Activated T-helper 1 cell treated with Interleukin-2 at 50 U/mL for 16 hours (primary cell): ENCODE results near the gene THRB.

Source experiments
- DNase-seq: peaks from one replicate; pipeline ENCODE4 v3.0.0-alpha.2; 2020; ENCODE audit warnings: low read depth

THRB gene

DNA sequence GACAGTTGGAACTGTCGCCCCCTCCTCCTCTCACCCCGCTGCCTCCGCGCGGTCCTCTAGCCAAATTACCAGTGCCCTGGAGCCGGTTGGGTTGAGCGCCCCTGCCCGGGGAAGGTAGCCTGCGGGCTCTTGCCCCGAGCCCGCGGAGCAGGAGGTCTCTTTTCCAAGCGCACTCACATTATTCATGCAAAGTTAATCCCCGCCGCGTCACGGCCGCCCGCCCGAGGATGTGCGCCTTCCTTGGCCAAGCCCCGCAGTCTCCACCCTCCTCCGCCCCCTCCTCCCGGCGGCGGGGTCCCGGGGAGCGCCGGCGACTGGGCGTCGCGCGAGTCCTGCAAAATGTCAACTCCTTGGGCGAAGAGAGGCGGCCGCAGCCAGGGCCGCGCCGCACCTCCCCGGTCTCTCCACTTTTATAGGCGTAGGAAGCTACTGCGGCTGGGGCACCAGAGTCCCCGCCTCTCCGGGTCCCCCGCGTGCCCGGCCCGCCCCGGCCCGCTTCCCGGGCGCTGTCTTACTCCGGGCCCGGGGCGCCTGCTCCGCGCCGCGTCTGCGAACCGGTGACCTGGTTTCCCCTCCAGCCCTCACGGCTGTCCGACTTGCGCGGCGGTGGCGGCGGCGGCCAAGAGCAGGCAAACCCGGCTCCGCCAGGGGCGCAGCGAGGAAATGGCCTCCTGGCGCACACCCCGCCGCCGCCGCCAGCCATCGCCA lies at the start of gene THRB:
Gene THRB (minus strand): TSS at position 233 of the 708 bp plus-strand sequence.
- DNase-seq = no peak

DNA sequence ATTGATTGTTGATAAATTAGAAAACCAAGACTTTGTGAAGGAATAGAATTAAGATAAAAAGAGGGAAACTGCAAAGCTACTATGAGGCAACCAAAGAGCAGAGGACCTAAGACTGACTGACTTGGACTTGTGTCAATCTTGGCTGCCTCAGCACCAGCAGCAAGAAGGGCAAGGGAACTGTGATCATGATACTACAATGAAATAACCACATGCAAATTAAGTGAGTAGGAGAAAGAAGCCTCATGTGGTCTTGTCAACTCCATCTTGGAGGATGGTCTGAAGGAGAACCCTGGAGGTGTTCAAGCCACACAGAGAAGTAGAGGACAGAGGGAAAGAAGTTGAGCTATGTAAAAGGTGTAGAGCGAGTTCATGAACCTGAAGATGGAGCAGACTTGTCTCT lies 47.3 kb upstream of the THRB start:
- no peak for DNase-seq

GRCh38 chr3:24540821-24541220 lies 46.2 kb upstream of the THRB start:
- DNase-seq = no peak

DNA sequence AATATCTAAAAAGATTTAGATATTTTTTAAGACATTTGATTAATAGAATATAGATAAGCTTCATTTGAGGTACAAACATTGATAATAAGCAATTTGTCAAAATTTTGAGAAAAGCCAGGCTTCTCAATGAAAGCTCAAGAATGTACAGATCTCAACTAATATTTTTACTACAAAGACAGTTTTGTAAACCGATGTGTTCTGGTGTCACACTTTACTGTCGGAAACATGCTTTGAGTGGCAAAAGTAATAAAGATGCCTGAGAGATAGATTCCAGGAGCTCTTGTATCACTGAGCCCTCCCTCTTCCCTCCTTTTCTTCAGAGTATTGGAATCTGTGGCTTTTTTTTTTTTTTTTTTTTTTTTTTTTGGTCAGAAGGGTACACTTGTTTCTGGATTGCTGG lies 45.0 kb upstream of the THRB start:
- DNase-seq = no peak

- DNase-seq = no peak
Measured at GRCh38 chr3:24538891-24539290, 44.2 kb upstream of the THRB start.

DNA sequence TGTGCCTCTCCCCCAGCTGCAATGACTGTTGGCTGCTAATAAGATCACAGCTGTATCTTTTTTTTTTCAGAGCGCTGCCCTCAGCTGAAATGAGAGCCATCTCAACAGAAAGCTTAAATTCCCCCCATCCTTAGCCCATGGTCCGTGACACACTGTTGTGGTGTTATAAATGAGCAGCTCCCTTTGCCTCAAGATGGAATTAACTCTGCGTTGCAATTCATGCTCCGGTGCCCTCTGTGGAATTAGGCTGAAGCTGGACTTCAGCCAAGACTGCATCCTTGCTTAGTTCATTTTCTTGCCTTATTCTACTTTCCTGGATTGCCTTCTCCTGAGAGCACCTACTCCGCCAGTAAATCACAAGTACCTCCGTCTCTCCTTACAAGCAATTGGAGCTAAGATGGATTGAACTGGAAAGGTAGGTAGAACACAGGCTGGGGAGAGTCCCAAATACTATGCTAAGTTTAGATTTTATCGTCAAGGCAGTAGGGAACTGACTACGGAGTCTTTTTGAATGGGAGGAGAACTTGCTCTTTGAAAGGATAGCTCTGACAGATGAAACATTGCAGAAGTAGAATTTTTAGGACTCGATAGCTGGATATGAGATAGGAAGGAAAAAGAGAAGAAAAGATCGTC lies 39.0 kb upstream of the THRB start:
- no peak for DNase-seq

GRCh38 chr3:24530471-24530870 lies 35.8 kb upstream of the THRB start:
- no peak for DNase-seq

DNA sequence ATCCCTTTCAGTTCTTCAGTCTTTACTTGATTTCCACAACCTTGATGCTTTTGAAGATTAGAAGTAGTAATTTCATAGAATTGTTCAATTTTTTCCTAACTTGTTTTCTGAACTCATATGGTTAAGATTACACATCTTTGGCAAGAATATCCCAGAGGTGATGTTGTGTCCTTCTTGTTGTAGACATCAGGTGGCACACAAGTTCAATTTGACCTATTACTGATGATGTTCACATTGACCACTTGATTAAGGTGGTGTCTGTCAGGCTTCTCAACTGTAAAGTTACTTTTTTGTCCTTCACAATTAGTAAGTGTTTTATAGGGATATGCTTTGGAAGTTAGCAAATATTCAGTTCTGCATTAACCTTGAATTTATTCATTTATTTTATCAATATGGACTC lies 34.6 kb upstream of the THRB start:
- DNase-seq = no peak

GRCh38 chr3:24526640-24527212 lies 32.1 kb upstream of the THRB start:
- DNase-seq = no peak

GRCh38 chr3:24525557-24525956 lies 30.9 kb upstream of the THRB start:
- no peak for DNase-seq

- no peak for DNase-seq
Measured at GRCh38 chr3:24525022-24525421, 30.4 kb upstream of the THRB start.

DNA sequence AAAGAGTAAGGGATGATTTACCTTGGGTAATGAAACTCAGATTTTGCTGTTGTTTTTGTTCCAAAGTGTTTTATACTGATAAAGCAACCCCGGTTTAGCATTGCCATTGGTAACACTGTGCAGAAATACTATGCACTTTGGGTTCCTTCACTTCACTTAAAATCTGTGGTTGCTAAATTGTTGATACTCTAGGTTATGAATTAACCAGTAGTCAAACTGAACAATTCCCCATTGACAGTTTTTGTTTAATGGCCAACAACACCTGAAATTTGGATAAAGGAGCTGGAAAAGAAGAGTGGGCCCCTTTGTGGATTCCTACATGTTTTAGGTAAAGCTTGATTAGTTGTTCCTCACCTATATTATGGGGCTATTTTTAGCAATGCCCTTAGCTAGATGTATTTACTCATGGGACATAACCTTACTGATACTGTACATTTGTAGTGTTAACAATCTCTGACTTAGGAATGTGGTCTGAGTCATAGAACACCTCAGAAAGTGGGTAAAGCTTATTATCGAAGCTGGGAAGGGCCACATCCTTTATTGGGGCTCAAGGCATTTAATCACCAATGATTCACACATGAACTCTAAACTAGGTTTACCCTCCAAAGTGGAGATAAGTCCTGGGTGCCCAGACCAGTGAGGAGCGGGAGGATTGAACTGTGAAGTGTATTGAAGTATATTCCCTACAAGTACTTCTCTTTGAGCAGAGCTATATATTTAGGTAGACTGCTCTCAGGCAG lies 29.5 kb upstream of the THRB start:
- no peak for DNase-seq

GRCh38 chr3:24523215-24523614 lies 28.6 kb upstream of the THRB start:
- no peak for DNase-seq

DNA sequence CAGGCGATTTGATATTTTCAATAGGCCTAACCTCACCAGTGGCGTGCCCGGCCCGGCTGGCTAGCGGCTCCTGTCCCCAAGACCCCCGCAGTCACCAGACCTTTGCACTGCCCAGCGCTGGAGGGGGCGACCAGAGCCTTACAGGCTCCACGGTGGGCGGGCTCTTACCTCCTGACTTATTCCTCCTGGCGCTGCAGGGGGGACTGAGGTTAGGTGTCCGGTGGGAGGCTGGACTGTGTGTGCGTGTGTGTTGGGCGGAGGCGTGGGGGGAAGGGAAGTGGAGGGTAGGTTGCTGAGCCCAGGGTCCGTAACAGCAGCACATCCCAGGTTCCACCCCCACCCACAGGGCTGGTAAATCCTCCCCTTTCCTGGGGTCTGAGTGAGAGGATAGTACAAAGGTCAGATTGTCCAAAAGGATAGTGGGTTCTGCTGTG lies 27.5 kb upstream of the THRB start:
- no peak for DNase-seq

DNA sequence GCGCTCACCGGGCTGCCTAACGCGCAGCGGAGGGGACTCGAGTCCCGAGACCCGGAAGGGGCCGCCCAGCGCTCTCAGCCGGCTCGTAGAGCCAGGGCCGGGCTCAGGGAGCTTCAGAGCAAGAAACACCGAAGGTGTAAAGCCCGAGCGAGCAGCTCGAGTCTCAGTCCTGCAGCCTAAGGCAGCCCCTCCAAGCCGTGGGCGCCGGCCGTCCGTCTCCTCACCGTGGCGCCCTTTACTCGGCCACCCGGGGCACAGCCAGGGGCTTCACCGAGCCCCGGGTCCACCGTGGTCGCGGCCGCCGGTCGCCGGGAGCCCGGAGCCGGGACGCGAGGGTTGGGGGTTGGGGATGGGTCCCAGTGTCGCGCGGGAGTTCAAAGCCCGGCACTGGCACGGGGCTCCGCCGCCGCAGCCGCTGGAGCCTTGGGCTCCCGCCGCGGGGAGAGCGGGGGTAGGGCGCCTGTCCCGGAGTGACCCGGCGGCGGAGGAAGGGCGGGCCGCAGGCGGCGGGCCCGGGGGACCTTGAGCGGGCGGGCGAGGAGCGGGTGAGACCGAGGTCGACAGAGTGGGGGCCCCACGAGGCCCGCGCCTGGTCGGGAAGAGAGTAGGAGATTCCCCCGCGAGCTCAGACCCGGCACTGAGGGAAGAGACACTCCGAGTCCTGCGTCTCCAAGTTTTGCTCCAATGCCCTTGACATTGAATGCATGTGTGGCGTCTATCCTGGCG lies 26.9 kb upstream of the THRB start:
- no peak for DNase-seq

- DNase-seq = no peak
Measured at GRCh38 chr3:24520976-24521419, 26.3 kb upstream of the THRB start.

GRCh38 chr3:24520101-24520495 lies 25.4 kb upstream of the THRB start:
- no peak for DNase-seq

- no peak for DNase-seq
Measured at GRCh38 chr3:24519368-24520100, 24.9 kb upstream of the THRB start.

- no peak for DNase-seq
Measured at GRCh38 chr3:24518990-24519367, 24.3 kb upstream of the THRB start.

DNA sequence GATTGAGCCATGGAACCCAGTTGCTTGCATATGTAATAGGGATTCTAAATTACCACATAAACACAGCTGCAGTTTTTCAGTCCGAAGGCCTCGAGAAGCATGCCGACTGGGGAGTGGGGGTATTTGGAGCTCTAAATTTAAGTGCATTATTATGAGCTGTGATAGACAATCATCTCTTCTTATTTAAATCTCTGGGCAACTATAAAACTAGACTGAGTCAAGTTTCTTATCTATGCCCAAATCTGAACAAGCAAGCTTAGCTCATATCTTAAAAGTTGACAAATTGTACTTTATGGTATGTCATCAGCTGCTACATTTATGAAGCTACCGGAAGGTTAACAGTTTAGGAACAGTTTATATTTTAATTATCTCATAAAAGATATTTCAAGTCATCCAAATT lies 19.5 kb upstream of the THRB start:
- no peak for DNase-seq

DNA sequence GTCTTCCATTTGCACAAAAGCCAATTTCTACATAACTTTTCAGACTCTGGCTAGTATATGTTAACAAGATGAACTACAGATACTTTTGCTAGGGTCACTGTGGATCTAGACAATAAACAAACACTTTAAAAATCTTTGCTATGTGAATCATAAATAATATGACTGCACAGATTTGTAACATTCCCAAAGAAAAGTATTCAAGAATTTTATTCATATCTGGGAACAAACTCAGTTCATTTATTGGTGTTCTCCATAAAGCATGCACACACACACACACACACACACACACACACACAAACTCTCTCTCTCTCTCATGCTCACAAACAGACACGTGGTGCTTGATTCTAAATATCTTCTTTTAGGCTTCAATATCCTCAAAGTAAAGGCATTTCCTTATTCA lies 18.8 kb upstream of the THRB start:
- DNase-seq = no peak
